Activated T-cell treated with anti-CD3 and anti-CD28 coated beads, Interleukin-2, amount 50 U/mL, for 72 hours (primary cell): ENCODE data around the gene LSM7. TPM values are rescaled to one million over a fixed set of nuclear protein-coding genes. Genes with fewer than 3 reads are reported as not detected.
A peak's percentile ranks its signal among the peaks of the same experiment; 100 is the strongest.

Experiments
- ATAC-seq, 2 donors: fragments of 150-1000 bp; cut with Tn5 transposase; replicated peaks in 1 of 2; 2 replicates each; pipeline ENCODE4 v1.10.0; 2021; ENCODE audit warnings: moderate library complexity in 2 of 2, mild to moderate bottlenecking in 1 of 2
- DNase-seq, 2 donors: peaks; one replicate each; pipeline ENCODE4 v3.0.0; 2021 to 2022; ENCODE audit warnings: mixed read lengths in 1 of 2
- H3K27ac Mint-ChIP-seq: one replicate; pipeline ENCODE4 v1.8.0; 2022; ENCODE audit warnings: mild to moderate bottlenecking, moderate library complexity, mixed read lengths
- H3K27me3 Mint-ChIP-seq: one replicate; pipeline ENCODE4 v1.8.0; 2022; ENCODE audit warnings: low read depth, mixed read lengths
- H3K36me3 Mint-ChIP-seq, 2 donors: one replicate each; pipeline ENCODE4 v1.8.0; 2022; ENCODE audit warnings: mixed read lengths in 2 of 2, mild to moderate bottlenecking in 1 of 2; ENCODE audit not compliant: insufficient read depth in 2 of 2
- H3K4me1 Mint-ChIP-seq: one replicate; pipeline ENCODE4 v1.8.0; 2022; ENCODE audit warnings: low read depth, mixed read lengths
- H3K4me3 Mint-ChIP-seq, 2 donors: one replicate each; pipeline ENCODE4 v1.8.0; 2022; ENCODE audit warnings: mild to moderate bottlenecking in 2 of 2, mixed read lengths in 2 of 2, moderate library complexity in 2 of 2
- H3K9me3 Mint-ChIP-seq, 2 donors: one replicate each; pipeline ENCODE4 v1.8.0; 2022; ENCODE audit warnings: mixed read lengths in 2 of 2
- total RNA-seq, 2 donors: library from RNA; stranded (reverse); gene quantifications; one replicate each; pipeline ENCODE4 v1.2.3, GENCODE V29; 2022

The LSM7 gene
- total RNA-seq, 2 donors from 2014 or later: 74.7 to 84.5 TPM

DNA sequence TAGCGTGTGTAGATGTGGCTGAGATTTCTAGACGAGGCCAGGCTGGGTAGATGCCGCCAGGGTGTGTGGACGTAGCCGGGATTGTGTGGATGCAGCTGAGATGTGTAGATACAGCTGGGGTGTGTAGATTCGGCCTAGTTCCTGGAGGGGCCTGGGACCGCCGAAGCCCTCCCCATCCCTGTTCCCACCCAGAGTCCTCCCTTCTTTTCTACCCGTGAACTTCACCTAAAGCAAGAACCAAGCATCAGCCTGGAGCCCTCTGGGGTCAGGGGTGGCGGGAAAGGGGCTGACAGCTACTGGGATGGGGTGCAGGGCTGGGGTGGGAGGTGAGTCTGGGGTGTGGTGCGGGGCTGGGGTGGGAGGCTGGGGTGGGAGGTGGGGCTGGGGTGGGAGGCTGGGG lies 32.4 kb upstream of the LSM7 start:
- Mint-ChIP-seq H3K4me1 (no peaks in the 10 kb centered on the region), H3K27me3 (peaks cover 13% of the 10 kb centered on the region), H3K9me3 (no peaks in the 10 kb centered on the region), H3K36me3 (peaks cover 0 to 3% of the 10 kb centered on the region in 2 donors), H3K27ac (no peak overlapping the region), H3K4me3 (no peak overlapping the region)
- peak in 1 of 2 donors; percentile 18 for ATAC-seq
- DNase-seq: no peak

DNA sequence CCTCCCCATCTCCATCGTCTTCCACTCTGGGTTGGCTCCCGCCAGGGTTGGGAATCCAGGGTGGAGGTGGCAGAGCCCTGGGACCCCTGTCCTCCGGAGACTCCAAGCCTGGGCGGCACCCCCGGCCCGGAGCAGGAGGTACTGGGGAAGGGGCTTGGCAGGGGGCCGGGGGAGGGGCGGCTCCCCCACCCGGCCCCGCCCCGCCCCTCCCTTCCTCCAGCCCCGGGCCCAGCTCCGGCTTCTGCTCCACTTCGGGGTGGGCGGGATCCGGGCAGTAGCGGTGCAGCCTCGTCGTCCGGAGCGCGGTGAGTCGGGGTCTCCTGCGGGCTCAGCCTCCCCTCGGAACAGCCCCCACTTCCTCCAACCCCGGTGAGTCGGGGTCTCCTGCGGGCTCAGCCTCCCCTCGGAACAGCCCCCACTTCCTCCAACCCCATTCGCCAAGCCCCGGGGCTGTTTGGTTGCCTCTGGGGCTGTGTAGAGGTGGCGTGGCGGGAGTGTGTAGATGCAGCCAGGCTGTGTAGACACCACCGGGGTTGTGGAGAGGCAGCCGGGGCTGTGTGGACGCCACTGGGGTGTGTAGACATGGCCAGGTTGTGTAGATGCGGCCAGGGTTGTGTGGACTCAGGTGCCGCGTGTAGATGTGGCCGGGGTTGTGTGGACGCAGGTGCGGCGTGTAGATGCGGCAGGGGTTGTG lies 31.8 kb upstream of the LSM7 start, which contains the start of gene TMPRSS9:
Gene TMPRSS9, plus strand, starts transcription at position 274 of the 694 bp plus-strand sequence. CDS start 29,521 bp downstream, outside the sequence.
- H3K9me3 Mint-ChIP-seq: no peaks in the 10 kb centered on the region
- H3K27me3 Mint-ChIP-seq: peaks cover 10% of the 10 kb centered on the region
- no peaks in the 10 kb centered on the region for H3K36me3 Mint-ChIP-seq
- DNase-seq (no peak), ATAC-seq (peak; percentile 20 to 28)
- H3K4me3 Mint-ChIP-seq: no peak within 1 kb of the TSS
- H3K27ac Mint-ChIP-seq: no peak within 1 kb of the TSS
- no peaks in the 10 kb centered on the region for H3K4me1 Mint-ChIP-seq

DNA sequence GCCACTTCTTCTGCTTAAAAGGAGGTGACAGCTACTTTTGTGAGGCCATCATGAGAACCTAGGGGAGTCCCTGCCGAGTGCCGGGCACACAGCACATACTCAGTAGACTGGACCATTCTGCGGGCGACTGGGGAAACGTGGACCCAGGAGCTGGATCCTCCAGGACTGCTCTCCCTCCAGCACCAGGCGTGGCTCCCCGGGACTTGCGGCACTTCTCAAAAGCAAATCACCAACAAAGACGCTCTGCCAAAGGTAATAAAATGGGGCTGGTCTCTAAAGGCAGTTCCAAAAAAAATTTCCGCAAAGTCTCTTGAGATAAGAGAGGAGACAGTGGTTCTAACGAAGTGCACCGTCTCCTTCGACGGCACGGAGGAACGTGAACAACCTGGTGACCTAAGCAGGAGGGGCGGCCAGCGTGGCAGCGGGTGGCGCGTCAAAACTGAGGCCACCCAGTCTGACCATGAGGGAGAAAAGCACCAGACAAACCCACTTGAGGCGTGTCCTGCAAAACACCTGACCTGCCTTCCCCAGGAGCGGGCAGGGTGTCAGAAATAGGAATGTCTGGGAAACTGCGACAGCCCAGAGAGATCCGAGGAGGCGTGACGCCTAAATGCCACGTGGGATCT lies 30.3 kb upstream of the LSM7 start:
- Mint-ChIP-seq H3K9me3 (no peaks in the 10 kb centered on the region), H3K36me3 (no peaks in the 10 kb centered on the region), H3K27me3 (peaks cover 6% of the 10 kb centered on the region), H3K4me3 (no peak overlapping the region), H3K27ac (no peak overlapping the region), H3K4me1 (no peaks in the 10 kb centered on the region)
- DNase-seq (no peak), ATAC-seq (no peak)

DNA sequence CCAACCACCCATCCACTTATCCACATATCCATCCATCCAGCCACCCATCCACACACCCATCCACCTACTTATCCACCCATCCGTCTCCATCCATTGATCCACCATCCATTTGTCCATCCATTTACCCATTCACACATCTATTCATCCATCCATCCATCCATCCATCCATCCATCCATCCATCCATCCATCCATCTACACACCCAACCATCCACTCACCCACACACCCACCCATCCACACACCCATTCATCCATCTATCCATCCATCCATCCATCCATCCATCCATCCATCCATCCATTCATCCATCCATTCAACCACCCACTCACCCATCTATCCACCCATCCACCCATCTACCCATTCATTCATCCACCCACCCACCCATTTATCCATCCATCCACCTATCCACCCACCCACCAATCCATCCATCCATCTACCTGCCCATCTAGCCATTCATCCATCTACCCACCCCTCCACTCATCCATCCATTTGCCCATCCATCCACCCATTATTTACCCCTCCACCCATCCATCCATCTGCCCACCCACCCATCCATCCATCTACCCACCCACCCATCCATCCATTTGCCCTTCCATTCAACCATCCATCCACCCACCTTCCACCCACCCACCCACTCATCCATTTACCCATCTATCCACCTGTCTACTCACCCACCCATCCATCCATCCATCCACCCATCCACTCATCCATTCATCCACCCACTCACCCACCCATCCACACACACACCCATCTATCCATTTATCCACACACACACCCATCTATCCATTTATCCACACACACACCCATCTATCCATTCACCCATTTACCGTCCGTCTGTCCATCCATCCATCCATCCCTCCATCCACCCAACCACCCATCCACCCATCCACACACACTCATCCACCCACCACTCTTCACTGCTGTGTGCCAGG lies 29.2 kb upstream of the LSM7 start:
- no peak for ATAC-seq
- Mint-ChIP-seq H3K4me3 (no peak overlapping the region), H3K27me3 (peaks cover 6% of the 10 kb centered on the region), H3K4me1 (no peaks in the 10 kb centered on the region), H3K9me3 (no peaks in the 10 kb centered on the region), H3K27ac (no peak overlapping the region), H3K36me3 (no peaks in the 10 kb centered on the region)
- DNase-seq: no peak

DNA sequence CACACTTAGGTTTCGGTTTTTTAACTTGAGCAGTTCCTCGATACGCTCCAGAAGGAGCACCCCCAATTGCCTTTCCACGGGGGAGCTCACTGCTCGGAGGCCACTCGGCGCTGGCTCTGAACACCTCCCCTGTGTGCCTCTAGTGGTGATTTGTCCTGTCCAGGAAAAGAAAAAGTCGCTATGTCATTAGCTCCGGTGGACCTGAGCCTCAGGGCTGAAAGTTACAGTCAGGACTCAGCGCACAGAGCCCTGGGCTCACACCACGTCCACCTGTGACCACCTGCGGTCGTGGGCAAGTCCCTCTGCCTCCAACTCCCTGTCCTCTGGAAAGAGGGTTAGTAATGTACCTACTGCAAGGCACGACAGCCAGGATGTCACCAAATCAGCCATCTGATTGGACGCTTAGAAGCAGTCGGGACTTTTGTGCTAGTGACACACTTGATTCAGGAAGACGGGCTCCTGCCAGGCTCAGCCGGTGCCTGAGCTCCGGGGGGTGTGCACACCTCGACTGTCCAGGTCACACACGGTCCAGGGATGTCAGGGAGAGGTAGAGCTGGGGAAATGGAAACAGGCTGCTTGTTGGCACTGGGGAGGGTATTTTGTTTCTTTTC lies 27.8 kb upstream of the LSM7 start:
- H3K27me3 Mint-ChIP-seq: peaks cover 6% of the 10 kb centered on the region

DNA sequence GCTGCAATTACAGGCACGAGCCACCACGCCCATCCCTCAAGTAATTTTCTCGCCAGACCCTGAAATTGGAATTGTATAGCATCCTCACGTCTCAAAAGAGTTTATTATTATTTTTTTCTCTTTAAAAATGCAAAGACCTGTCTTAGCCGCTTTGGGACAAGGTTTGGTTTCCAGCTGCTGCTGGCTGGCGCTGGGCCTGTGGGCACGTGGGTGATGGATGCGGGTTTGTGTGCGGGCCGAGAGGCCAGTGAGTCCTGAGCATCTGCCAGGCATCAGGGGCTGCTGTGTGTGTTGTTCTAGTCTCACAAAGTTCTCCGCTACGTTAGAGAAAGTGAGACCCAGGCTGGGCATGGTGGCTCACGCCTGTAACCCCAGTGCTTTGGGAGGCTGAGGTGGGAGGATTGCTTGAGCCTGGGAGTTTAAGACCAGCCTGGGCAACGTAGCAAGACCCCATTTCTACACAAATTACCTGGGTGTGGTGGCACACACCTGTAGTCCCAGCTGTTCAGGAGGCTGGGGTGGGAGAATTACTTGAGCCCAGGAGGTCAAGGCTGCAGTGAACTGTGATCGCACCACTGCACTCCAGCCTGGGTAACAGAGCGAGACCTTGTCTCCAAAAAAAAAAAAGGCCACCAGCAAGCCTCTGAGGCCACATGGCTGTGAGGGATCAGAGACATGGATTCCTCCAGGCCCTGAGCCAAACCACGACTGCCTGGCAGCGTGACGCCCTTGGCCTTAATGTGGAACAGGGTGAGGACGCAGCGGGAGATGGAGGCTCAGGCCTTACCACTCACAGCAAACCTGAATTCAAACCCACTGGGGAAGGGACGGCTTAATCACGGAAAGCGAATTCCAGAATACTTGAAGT lies 27.0 kb upstream of the LSM7 start:
- Mint-ChIP-seq H3K9me3 (no peaks in the 10 kb centered on the region), H3K4me3 (no peak overlapping the region), H3K27me3 (peaks cover 2% of the 10 kb centered on the region), H3K4me1 (no peaks in the 10 kb centered on the region), H3K27ac (no peak overlapping the region), H3K36me3 (no peaks in the 10 kb centered on the region)
- DNase-seq: no peak
- ATAC-seq: no peak

More for the DNA sequence above, 27.8 kb upstream of the LSM7 start:
- Mint-ChIP-seq H3K4me3 (no peak overlapping the region), H3K9me3 (no peaks in the 10 kb centered on the region), H3K36me3 (no peaks in the 10 kb centered on the region), H3K27ac (no peak overlapping the region), H3K4me1 (no peaks in the 10 kb centered on the region)
- DNase-seq (no peak), ATAC-seq (no peak)

DNA sequence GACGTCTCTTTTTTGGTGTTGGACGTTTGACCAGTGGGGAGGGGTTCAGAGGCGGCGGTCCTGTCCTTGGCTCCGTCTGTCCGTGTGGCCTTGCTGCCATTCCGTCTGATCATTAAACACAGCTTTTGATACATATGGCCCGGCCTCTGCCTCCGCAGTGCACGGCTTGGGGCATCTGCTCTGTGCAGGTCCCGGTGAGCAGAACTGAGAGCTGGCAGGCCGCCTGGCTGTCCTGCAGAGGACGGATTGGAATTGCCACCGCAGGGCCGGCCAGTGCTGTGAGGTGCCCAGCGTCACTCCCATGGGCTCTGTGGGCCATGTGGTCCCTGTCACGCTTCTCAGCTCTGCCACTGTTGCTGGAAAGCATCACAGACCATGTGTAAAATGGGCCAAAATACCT lies 26.3 kb upstream of the LSM7 start:
- H3K4me1 Mint-ChIP-seq: no peaks in the 10 kb centered on the region
- no peak for ATAC-seq
- DNase-seq: no peak
- no peaks in the 10 kb centered on the region for H3K36me3 Mint-ChIP-seq
- no peak overlapping the region for H3K4me3 Mint-ChIP-seq
- H3K27me3 Mint-ChIP-seq: no peaks in the 10 kb centered on the region
- no peaks in the 10 kb centered on the region for H3K9me3 Mint-ChIP-seq
- no peak overlapping the region for H3K27ac Mint-ChIP-seq

DNA sequence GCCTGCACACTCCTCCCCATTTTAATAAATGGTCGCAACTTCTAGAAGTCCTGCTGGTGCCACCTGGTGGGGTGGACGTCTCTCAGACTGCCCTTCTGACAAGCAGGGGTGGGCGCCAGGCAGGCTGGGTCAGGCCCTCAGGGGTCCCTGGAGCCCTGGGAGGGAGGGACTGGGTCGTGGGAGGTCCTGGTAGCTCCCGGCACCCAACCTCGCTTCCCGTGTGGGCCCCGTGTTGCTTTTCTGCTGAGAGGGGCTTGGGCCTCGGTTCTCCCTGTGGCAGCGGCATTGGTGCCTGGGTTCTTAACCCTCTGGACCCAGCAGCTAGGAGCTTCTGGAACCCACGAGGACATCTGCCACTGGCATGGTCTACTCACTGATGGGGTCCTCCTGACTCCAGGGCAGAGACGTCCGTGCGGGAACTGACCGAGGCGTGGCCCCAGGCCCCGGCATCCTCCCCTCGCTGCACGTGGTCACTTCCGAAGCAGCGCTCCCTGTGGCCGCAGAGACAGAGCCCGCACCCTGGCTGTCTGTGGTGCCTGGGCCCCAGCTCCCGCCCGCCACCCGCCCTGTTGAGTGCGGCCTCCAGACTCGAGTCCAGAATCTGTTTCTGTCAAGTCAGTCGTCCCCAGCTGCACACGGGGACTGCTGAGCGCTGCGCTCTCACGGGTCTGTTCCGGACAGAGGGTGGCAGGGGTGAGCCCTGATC lies 25.7 kb upstream of the LSM7 start:
- no peaks in the 10 kb centered on the region for H3K36me3 Mint-ChIP-seq
- ATAC-seq (no peak), DNase-seq (no peak)
- H3K4me3 Mint-ChIP-seq: no peak overlapping the region
- no peaks in the 10 kb centered on the region for H3K9me3 Mint-ChIP-seq
- no peaks in the 10 kb centered on the region for H3K27me3 Mint-ChIP-seq
- no peak overlapping the region for H3K27ac Mint-ChIP-seq
- H3K4me1 Mint-ChIP-seq: no peaks in the 10 kb centered on the region

DNA sequence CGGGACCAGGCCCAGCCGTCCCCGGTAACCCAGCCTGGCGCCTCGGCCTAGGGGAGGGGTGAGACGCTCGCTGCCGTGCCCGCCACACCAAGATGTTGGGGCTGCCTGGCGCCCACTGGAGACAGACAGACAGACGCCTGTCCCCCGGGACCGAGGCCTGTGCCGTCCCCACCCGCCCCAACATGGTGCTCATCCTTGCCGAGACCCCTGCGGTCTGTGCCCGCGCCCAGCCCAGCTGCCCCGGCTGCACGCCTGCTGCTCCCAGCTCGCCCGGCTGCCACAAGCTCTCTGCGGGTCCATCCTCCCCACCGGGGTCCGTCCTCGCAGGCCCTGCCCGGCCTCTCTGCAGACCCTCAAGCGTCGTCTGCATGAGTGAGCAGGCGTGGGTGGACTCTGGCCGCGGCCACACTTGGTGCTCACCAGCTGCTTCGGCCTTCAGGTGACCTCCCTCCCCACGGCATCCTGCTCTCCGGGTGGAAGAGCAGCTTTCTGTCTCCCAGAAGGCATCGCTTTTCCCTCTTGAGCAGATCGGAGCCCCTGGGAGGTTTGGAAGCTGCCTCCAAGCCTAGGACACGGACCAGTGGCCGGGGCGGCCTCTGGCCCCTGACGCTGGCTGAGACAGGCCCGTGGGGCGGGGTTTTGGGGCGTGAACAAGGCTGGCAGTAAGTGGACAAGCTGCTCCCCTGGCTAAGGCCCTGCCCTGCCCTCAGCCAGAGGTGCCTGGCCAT lies 24.9 kb upstream of the LSM7 start:
- no peaks in the 10 kb centered on the region for H3K36me3 Mint-ChIP-seq
- H3K4me3 Mint-ChIP-seq: no peak overlapping the region
- H3K4me1 Mint-ChIP-seq: no peaks in the 10 kb centered on the region
- H3K27me3 Mint-ChIP-seq: no peaks in the 10 kb centered on the region
- ATAC-seq (no peak), DNase-seq (no peak)
- H3K27ac Mint-ChIP-seq: no peak overlapping the region
- no peaks in the 10 kb centered on the region for H3K9me3 Mint-ChIP-seq

DNA sequence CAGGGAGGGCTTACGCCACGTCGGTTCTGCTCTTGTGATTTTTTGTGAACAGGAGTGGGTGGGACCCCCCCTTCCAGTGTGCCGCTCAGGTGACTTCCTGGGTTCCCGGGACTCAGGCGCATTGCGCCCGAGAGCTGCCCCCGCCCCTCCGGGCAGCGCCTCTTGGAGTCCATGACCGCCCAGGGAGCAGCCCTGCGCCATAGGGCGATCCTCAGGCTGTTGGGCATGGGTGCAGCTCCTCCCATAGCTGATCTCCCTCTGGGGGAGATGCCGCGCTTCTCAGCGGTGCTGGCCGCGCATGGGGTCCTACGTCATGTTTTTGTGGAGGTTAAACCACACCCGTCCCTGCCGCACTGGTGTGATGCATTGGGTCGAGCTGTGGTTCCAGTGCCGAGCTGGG lies 23.7 kb upstream of the LSM7 start:
- no peaks in the 10 kb centered on the region for H3K4me1 Mint-ChIP-seq
- no peak overlapping the region for H3K4me3 Mint-ChIP-seq
- H3K36me3 Mint-ChIP-seq: no peaks in the 10 kb centered on the region
- no peak for ATAC-seq
- H3K9me3 Mint-ChIP-seq: no peaks in the 10 kb centered on the region
- H3K27ac Mint-ChIP-seq: no peak overlapping the region
- DNase-seq: no peak
- no peaks in the 10 kb centered on the region for H3K27me3 Mint-ChIP-seq

DNA sequence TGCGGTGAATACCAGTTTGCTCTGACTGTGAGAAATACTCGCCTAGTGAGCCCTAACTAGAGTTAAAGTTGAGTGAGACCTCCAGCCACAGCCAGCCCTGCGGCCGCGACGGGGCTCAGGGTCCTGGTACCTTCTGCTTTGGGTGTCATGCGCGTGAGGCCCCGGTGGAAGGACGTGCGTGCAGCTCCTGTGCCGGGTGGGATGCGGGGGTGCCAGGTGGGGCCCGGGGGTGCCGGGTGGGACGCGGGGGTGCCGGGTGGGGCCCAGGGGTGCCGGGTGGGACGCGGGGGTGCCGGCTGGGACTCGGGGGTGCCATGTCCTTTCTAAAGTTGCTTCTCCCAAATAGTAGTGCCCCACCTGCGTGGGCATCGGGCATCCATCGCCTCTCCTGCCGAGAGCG lies 23.2 kb upstream of the LSM7 start:
- no peak overlapping the region for H3K4me3 Mint-ChIP-seq
- ATAC-seq (no peak), DNase-seq (no peak)
- H3K4me1 Mint-ChIP-seq: no peaks in the 10 kb centered on the region
- no peaks in the 10 kb centered on the region for H3K27me3 Mint-ChIP-seq
- H3K36me3 Mint-ChIP-seq: no peaks in the 10 kb centered on the region
- no peak overlapping the region for H3K27ac Mint-ChIP-seq
- no peaks in the 10 kb centered on the region for H3K9me3 Mint-ChIP-seq
